NCI-H2081 (cell line): Measurements from ENCODE around the gene MAP2K1.
"Not testable (repeated sequence)": the region's sequence is repeated elsewhere in the genome, so short reads cannot be mapped to it uniquely, and the experiment has no call there.

ENCODE experiments used
- DNase-seq, 2 experiments: peaks; one replicate each; lab custom pipeline; 2025; lab: John Stamatoyannopoulos, UW

Gene MAP2K1

GRCh38 chr15:66424963-66425612, 38.4 kb downstream of the MAP2K1 start:
- no peak for DNase-seq

GRCh38 chr15:66425837-66426236, 39.1 kb downstream of the MAP2K1 start:
- no peak for DNase-seq

DNA sequence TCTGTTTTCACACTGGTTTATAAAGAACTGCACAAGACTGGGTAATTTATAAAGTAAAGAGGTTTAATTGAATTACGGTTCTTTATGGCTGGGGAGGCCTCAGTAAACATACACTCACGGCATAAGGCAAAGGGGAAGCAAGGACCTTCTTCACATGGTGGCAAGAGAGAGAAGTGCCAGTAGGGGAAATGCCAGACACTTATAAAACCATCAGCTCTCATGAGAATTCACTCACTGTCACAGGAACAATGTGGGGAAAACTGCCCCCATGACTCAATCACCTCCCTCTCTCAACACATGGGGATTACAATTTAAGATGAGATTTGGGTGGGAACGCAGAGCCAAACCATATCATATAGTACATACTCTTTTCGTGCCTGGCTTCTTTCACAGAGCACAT, 42.4 kb downstream of the MAP2K1 start:
- DNase-seq: no peak

GRCh38 chr15:66429546-66429945, 42.8 kb downstream of the MAP2K1 start:
- no peak for DNase-seq

- no peak for DNase-seq
Observed at GRCh38 chr15:66430627-66431255, 44.0 kb downstream of the MAP2K1 start.

GRCh38 chr15:66433726-66434125, 47.0 kb downstream of the MAP2K1 start:
- DNase-seq: no peak

- peak in 1 of 2 experiments; percentile 19 for DNase-seq
Observed at GRCh38 chr15:66440501-66440900, 53.8 kb downstream of the MAP2K1 start.

- DNase-seq: no peak
Observed at GRCh38 chr15:66452420-66452819, 65.7 kb downstream of the MAP2K1 start.

DNA sequence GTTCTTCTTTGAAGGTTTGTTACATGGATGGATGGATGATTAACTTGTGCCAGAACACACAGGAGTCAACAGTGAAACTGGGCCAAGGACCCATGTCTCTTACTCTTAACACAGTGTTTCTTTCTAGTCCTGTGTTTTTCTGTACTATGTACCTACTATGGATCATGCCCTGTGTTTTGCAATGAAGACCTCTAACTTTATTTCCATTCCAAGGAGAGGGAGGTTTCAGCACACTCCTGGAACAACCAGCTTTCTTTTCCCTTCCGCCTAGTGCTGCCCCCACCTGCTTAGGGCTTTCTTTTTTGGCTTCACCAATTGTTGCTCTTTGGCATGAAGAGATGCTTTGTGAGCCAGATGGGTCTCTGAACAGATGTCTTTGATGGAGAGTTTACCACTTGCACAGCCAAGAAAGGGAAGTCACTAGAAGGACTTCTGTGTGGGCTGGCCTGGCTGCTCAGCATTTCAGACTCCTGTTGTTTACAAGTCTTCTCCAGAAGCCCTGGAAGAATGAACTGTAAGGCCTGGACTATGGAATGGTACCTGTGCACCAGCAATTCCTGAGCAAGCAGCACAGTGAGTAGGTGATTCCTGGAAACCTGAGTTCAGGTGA, 66.4 kb downstream of the MAP2K1 start:
- no peak for DNase-seq

GRCh38 chr15:66454143-66454542, 67.4 kb downstream of the MAP2K1 start:
- no peak for DNase-seq

GRCh38 chr15:66456211-66456610, 69.5 kb downstream of the MAP2K1 start:
- DNase-seq: no peak

DNA sequence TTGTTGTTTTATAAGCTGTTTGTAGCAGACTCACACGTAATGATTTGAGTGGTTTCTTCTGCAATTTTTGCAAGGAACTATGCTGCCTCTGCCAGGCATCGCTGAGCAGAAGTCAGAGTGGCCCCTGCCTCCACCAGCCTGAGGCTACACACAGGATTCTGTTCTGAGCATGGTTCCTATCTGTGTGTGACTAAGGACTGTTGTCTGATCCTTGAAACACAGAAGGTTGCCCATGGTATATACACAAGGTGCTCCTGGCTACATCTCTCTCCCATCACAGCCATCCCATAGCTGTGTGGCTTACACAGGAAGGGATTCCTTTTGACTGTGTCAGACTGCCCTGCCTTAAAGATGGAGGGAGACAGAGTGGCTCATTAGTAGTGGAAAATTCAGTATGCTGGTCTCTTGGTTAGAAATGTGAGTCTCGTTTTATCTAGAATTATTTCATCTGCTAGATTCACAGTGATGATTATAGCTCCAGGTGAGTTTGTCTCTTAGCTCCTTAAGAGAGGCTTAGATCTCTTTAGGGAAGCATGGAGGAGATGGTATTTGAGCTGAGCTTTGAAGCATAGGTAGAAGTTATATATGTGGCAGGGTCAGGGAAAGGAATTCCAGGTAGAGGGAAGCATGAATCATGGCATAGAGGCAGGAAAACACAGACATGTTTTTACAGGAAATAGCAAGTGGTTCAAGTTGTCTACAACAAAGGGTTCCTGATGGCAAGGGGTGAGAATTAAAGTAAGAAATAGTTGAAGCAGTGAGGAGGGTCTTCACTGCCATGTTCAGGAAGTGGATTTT, 73.3 kb downstream of the MAP2K1 start:
- no peak for DNase-seq

DNA sequence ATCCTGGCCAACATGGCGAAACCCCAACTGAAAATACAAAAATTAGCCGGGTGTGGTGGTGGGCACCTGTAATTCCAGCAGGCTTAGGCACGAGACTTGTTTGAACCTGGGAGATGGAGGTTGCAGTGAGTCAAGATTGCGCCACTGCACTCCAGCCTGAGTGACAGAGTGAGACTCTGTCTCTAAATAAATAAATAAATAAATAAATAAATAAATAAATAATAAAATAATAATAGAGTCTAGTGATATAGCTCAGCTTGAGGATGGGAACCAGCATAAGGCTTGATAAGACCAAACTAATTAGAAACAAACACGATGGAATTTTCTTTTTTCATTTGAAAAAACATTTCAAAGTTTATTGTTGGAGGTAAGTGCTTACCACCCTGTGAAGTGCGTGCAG, 74.6 kb downstream of the MAP2K1 start:
- DNase-seq: not testable (repeated sequence)

DNA sequence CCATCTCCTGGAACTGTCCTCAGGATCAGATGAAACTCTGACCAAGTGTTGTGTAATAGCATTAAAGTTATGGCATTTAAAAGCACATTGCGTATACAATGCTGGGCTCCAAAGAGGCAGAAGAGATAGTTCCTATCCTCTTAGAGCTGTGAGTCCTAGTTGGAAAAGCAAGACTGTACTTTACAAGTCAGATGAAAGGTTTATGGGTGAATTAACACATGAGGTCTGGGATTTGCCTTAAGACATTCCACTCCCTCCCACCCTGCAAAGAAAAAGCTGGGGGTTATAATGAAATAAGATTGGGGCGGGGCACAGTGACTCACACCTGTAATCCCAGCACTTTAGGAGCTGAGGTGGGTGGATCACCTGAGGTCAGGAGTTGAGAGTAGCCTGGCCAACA, 75.2 kb downstream of the MAP2K1 start:
- DNase-seq: no peak

DNA sequence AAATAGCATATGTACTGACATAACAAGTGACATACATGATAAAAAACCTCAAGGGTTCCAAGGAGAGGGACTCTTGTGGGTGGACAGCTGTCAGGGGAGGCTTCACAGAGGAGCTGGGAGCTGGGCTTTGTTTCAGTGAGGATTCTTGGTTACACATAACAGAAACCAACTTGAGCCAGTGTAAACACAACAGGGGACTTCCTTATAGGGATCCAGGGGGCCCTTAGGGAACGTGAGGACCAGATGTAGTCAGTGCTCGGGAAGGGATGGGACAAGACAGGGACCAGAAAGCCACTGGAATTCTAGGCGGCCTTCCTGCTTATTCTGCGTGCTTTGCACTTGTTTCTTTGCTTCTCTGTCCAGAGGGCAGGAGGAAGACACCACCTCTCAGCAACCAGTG, 75.9 kb downstream of the MAP2K1 start:
- DNase-seq: no peak

GRCh38 chr15:66465294-66465693, 78.6 kb downstream of the MAP2K1 start:
- not testable (repeated sequence) for DNase-seq

GRCh38 chr15:66467162-66468040, 80.7 kb downstream of the MAP2K1 start:
- DNase-seq: not testable (repeated sequence)

GRCh38 chr15:66470825-66471224, 84.1 kb downstream of the MAP2K1 start:
- not testable (repeated sequence) for DNase-seq

DNA sequence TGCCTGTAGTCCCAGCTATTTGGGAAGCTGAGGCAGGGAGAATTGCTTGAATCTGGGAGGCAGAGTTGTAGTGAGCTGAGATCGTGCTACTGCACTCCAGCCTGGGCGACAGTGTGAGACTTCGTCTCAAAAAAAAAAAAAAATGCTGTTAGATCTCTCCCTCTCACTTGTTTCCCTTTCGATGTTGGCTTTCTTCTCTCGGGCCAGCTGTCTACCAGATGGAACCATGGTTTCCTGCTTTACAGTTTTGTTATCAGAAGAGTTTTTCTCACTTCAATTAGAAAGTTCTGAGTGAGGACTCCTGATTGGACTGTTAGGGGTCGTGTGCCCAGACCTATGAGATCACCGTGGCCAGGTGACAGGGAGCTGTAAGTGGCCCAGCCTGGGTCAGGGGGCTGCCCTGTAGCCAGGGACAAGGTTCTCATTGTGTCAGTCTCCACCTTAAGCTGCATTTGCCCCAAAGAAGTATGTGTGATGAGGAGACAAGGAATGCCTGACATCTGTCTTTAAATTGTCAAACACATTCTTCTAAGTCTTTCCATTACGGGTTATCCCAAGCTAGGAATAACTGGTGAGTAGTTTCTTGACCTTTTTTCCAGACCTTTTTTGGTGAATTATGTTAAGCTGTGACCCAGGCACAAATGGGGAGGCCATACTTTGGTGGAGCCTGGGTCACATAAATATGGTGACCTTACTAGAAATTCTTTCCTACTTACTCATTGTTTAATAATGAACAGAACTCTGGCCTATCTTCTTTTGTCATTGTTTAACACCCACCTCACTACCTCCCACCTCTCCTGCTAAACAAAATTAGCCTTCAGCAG, 85.7 kb downstream of the MAP2K1 start:
- DNase-seq: no peak

DNA sequence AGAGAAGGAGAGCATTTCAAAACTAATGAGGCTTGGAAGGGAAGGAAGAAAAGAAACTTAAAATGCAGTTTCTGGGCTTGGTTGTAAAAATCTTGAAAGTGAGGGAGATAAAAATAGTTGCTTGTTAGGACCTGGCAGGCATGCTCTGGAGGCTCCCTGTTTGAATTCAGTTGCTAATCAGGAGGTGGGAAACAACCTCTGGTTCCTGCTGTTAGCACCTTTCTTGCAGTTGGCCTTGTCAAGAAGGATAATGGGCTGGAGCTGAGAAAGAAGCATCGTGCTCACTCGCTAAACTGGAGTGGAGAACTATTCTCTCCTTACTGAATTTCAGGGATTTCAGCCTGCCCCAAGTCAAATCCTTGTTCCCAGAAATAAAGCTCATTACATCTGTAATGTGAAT, 87.4 kb downstream of the MAP2K1 start:
- no peak for DNase-seq

GRCh38 chr15:66474963-66475362, 88.3 kb downstream of the MAP2K1 start:
- DNase-seq: no peak
